Activated CD8-positive, alpha-beta memory T cell treated with anti-CD3 and anti-CD28 coated beads, Interleukin-2, amount 50 U/mL, for 1 hour (primary cell): Measurements from ENCODE around the gene DLL3.
"Not testable (repeated sequence)": the region's sequence is repeated elsewhere in the genome, so short reads cannot be mapped to it uniquely, and the experiment has no call there.

ENCODE experiments used
- DNase-seq: peaks from one replicate; pipeline ENCODE4 v3.0.0-alpha.2; 2020; ENCODE audit errors: extremely low read depth

The DLL3 gene, protein sequence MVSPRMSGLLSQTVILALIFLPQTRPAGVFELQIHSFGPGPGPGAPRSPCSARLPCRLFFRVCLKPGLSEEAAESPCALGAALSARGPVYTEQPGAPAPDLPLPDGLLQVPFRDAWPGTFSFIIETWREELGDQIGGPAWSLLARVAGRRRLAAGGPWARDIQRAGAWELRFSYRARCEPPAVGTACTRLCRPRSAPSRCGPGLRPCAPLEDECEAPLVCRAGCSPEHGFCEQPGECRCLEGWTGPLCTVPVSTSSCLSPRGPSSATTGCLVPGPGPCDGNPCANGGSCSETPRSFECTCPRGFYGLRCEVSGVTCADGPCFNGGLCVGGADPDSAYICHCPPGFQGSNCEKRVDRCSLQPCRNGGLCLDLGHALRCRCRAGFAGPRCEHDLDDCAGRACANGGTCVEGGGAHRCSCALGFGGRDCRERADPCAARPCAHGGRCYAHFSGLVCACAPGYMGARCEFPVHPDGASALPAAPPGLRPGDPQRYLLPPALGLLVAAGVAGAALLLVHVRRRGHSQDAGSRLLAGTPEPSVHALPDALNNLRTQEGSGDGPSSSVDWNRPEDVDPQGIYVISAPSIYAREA

GRCh38 chr19:39498798-39499642, at the start of gene DLL3:
TSS of gene DLL3 (plus strand) at chr19:39498947. CDS start at chr19:39498975, 28 bp downstream.
- no peak for DNase-seq

DNA sequence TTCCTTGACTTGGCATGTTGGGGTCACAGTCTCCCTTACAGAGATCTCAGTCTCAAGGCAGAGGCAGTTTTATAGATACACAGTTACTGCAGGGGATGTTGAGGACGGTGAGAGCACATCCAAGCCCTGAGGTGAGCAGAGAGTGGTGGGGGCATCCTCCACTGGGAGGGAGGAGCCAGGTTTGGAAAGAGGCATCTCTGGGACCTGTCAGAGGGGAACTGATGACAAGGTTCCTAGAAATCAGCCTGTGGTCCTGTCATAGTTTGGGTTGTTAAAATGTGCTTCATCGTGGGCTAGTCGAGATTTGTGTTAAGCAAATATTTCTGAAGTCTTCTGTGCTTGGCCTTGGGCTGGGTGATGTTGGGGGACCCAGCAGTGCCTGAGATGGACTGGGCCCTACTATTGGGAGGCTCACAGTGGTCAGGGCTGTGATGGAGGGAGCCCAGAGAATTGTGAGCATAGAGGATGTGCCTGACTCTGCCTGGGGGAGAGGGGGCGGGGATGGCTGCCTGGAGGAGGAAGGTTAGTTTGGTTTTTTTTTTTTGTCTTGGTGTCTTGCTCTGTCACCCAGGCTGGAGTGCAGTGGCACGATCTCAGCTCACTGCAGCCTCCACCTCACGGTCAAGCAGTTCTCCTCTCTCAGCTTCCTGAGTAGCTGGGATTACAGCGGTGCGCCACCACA, 49.5 kb upstream of the DLL3 start:
- DNase-seq = no peak

DNA sequence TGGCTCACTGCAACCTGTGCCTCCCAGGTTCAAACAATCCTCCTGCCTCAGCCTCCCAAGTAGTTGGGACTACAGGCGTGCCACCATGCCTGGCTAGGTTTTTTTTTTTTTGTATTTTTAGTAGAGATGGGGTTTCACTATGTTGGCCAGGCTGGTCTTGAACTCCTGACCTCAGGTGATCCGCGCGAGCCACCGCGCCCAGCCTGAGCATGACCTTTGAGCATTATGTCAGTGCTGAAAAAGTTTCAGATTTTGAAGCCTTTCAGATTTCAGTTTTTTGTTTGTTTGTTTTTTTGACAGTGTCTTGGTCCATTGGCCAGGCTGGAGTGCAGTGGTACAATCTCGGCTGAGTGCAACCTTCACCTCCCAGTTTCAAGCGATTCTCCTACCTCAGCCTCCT, 47.5 kb upstream of the DLL3 start:
- DNase-seq = not testable (repeated sequence)

DNA sequence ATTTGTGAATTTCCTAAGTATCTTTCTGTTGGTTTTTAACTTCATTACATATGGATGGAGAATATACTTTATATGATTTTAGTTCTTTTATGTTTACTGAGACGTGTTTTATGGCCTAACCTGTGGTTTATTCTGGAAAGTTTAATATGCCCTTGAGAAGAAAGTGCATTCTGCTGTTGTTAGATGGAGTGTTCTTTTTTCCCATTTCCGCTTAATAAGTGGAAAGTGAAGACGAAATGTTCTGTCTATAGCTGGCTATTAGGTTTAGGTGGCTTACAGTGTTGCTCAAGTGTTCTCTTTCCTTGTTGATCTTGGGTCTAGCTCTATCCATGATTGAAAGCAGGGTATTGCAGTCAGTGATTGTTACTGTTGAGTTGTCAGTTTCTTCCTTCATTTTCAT, 35.3 kb upstream of the DLL3 start:
- DNase-seq = no peak

GRCh38 chr19:39465956-39466747, 32.6 kb upstream of the DLL3 start:
- DNase-seq = no peak

DNA sequence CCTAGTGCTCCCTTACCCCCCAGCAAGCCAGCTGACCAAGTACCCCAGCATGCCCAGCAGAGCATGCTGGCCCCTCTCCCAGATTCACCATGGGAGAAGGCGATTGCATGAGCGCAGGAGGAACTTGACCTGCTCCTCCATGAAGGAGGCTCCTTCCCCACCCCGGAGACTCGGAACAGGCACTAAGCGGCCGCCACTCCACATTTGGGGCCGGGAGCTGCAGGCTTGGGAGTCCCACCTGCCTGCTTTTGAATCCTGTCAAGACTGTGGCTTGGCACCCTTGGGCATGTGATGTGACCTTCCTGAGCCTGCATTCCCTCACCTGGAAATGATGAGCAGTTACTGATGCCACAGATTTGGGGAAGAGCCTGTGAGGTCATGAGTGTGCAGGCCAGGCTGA, 30.8 kb upstream of the DLL3 start:
- DNase-seq = no peak

GRCh38 chr19:39469036-39469435, 29.7 kb upstream of the DLL3 start:
- no peak for DNase-seq

DNA sequence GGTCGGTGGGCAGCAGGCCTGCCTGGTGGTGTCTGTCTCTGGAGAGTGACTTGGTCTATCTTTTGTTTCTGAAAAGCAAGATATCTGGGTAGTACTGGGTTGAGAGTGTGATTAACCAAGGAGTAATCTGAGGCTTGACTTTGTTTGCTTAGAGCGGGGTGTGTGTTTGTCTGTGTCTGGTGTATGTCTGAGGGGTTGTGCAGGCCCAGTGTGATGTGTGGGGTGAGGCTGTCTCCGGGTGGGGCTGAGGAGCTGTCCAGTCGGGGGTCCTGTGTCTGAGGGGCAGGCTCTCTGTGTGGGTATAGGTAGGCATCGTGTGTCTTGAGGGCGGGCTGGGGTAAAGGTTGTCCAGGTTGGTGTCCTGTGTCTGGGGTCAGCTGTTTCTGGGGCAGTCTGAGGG, 29.2 kb upstream of the DLL3 start:
- no peak for DNase-seq

DNA sequence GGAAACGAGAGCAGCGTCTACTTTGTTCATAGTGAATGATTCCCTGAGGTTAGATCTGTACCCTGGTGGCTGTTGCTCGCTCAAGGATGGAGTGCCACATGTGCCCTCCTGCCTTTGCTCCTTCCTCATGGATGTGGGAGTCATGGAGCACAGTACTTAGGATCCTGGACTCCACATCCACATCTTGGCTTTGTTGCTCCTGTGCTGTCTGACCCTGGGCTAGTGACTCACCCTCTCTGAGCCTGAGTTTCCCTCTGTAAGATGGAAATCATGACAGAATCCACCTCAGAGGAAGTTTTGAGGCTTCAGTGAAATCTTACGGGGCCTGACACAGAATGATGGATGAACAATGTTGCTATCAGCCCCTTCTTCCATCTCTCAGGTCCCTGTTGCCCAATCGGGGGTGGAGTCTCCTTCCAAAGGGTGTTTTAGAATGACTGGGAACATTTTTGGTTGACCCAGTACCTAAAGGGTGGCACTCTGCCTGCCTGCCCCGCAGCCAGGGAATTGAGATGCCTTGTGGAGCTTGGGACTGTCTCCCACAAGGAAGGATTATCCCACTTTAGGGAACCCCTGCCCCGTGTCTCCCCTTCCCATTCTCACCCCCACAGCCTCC, 27.9 kb upstream of the DLL3 start:
- no peak for DNase-seq

DNA sequence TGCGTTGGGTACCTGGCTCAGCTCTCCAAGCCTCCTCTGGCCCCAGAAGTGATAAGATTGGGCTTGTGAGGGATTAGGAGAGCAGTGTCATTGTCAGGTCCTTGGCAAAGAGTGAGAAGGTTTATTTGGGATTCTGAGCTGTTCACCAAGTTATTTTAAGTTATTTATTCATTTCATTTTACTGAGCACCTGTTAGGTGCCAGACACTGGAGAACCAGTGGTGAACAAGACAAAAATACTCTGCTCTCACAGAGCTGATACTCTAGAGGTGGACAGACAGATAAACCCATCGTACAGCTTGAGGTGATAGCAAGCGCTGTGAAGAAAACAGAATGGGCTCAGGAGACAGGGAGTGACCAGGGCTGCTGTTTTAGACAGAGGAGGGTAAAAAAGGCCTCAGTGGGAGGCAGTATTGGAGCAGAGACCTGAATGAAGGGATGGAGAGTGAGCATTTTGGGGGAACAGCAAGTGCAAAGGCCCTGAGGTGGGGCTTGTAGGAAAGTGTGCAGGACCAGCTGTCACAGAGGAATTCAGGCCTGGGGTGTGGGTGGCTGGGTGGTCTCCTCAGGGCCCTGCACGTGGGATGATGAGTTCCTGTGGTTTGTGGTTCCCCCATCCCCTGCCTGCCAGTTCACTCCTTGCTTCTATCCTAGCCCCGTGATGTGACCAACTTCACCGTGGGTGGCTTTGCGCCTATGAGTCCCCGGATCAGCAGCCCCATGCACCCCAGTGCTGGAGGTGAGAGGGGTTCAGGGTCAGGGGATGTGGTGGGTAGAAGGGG, 26.8 kb upstream of the DLL3 start:
- DNase-seq = no peak

GRCh38 chr19:39472746-39473442, 25.9 kb upstream of the DLL3 start:
- no peak for DNase-seq

GRCh38 chr19:39473443-39473960, 25.2 kb upstream of the DLL3 start:
- no peak for DNase-seq

- DNase-seq = peak; percentile 41
Measured at GRCh38 chr19:39474139-39474620, 24.6 kb upstream of the DLL3 start.

DNA sequence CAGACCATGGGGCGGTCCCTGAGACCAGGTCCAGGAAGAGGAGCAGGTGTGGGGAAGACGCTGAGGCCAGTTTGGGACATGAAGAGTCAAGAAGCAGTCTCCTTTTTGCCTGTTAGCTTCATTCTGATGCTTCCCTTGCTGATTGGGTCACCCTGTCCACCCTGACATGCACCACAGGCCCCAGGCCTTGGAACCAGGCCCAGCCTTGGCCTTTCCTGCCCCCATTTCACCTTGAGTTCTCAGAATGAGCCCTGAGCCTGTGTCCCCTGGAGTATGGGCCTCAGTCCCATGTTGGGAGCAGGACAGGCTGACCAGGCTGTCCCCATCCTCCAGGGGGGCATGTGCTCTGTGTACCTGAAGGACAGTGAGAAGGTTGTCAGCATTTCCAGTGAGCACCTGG, 23.0 kb upstream of the DLL3 start:
- DNase-seq = no peak

DNA sequence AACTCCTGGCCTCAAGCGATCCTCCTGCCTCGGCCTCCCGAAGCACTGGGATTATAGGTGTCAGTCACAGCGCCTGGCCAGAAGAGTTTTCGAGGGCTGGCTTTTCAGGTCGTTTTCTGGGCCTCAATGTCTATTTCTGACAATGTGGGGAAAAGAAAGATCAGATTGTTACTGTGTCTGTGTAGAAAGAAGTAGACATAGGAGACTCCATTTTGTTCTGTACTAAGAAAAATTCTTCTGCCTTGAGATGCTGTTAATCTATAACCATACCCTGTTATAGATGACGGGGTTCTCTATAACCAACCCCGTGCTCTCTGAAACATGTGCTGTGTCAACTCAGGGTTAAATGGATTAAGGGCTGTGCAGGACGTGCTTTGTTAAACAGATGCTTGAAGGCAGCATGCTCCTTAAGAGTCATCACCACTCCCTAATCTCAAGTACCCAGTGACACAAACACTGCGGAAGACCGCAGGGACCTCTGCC, 19.4 kb upstream of the DLL3 start:
- not testable (repeated sequence) for DNase-seq

- DNase-seq = no peak
Measured at GRCh38 chr19:39479916-39480315, 18.8 kb upstream of the DLL3 start.

DNA sequence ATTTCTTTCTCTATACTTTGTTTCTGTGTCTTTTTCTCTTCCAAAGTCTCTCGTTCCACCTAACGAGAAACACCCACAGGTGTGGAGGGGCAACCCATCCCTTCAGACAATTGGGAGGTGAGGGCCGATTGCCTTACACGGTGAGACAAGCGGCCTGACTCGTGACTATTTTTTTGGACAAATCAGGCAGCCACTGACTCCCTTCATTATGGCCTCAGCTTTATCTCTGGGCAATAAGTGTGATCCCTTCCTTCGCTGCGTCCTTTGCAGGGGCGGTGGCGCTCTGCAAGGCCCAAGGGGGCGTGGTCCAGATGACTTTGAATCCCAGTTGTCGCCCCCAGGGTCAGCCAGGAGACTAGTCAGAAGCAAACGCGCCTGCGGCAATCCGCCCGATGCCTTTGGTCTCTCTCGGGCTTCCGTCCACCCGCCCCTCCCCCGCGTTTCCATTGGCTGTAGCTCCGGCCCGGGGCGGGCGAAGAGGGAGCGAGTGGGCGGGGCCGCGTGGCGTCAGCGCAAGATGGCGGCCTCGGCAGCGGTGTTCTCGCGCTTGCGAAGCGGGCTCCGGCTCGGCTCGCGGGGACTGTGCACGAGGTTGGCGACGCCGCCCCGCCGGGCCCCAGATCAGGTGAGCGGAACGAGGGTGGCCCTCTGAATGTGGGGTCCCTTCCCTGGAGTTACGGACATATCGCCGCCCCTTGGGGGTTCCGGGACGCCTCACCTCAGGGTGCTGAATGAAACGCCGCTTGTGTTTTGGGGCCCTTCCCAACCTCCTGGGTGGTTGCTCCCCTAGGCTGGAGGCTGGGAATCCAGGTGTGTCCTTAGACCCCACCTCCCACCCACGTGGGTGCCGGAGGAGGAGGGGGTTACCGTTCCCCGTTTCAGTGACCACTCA, 18.2 kb upstream of the DLL3 start, which contains the start of gene TIMM50:
Gene TIMM50 (plus strand): TSS at position 502 of the 892 bp plus-strand sequence. CDS start 16 bp downstream, at position 518.
- DNase-seq = peak; percentile 90

GRCh38 chr19:39481229-39481545, 17.6 kb upstream of the DLL3 start:
- no peak for DNase-seq
